BJ (cell line): Measurements from ENCODE around the gene LRRC19. TPM values are rescaled to one million over a fixed set of nuclear protein-coding genes. Genes with fewer than 3 reads are reported as not detected.
A peak's percentile ranks its signal among the peaks of the same experiment; 100 is the strongest.

Experiments used
- CTCF ChIA-PET: fragments of 350-600 bp; formaldehyde crosslinking; extraction: SDS; loops from one replicate; lab custom pipeline; 2021; ENCODE audit warnings: antibody characterized with exemption, inconsistent platforms; lab: Yijun Ruan, JAX
- POLR2A ChIA-PET: fragments of 300-600 bp; sonication (Branson Sonifier 250); formaldehyde crosslinking; extraction: SDS; loops from one replicate; lab custom pipeline; 2021; ENCODE audit warnings: antibody characterized with exemption; lab: Charles Lee
- DNase-seq: peaks from one replicate; pipeline ENCODE4 v3.0.0-alpha.2; 2011; ENCODE audit warnings: low read depth
- H3K27me3 ChIP-seq: 2 replicates; pipeline ENCODE4 v1.6.0; 2011; ENCODE audit warnings: low read length; ENCODE audit not compliant: control insufficient read depth, insufficient read depth
- H3K36me3 ChIP-seq: 2 replicates; pipeline ENCODE4 v1.5.1; 2011; ENCODE audit warnings: low read length; ENCODE audit not compliant: control insufficient read depth, insufficient read depth
- H3K4me3 ChIP-seq: 2 replicates; pipeline ENCODE4 v1.5.1; 2011; ENCODE audit warnings: low read depth, mild to moderate bottlenecking, control low read depth, low read length
- polyA plus RNA-seq: library from polyadenylated mRNA; depleted of rRNA; stranded (reverse); fragments of >200 nt; gene quantifications from 2 replicates; pipeline ENCODE4 v1.2.3, GENCODE V29; 2011; rRNA removed
- TF ChIP-seq, protein P1 (sequence below): IDR thresholded peaks from 2 replicates; pipeline ENCODE4 v1.5.1; 2011; ENCODE audit warnings: low read depth, mild to moderate bottlenecking, control low read depth, inconsistent platforms, low read length, moderate library complexity; ENCODE audit not compliant: insufficient read depth

Gene LRRC19
- polyA plus RNA-seq, 1 experiment = not detected

GRCh38 chr9:26945591-26945990 lies 59.9 kb downstream of the LRRC19 start:
- DNase-seq = no peak
- POLR2A ChIA-PET = interaction anchor here (1.4 kb wide), 1 partner anchor 11 kb away, joined by 4 read pairs; the partner anchor contains the start of gene IFT74

More at GRCh38 chr9:26945591-26945990, 59.9 kb downstream of the LRRC19 start:
- Histone ChIP-seq H3K27me3 (no peaks in the 10 kb centered on the region), H3K36me3 (no peaks in the 10 kb centered on the region), H3K4me3 (peak overlapping the region; percentile 99)
- TF ChIP-seq, protein P1, sequence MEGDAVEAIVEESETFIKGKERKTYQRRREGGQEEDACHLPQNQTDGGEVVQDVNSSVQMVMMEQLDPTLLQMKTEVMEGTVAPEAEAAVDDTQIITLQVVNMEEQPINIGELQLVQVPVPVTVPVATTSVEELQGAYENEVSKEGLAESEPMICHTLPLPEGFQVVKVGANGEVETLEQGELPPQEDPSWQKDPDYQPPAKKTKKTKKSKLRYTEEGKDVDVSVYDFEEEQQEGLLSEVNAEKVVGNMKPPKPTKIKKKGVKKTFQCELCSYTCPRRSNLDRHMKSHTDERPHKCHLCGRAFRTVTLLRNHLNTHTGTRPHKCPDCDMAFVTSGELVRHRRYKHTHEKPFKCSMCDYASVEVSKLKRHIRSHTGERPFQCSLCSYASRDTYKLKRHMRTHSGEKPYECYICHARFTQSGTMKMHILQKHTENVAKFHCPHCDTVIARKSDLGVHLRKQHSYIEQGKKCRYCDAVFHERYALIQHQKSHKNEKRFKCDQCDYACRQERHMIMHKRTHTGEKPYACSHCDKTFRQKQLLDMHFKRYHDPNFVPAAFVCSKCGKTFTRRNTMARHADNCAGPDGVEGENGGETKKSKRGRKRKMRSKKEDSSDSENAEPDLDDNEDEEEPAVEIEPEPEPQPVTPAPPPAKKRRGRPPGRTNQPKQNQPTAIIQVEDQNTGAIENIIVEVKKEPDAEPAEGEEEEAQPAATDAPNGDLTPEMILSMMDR = no peak
- CTCF ChIA-PET = no interaction called here

Other genes starting within 250 kb of the LRRC19 start
- 5.2 and 9.8 TPM in 2 replicates for gene CAAP1, start 112.9 kb downstream of the LRRC19 start, polyA plus RNA-seq
- 7.4 and 11.1 TPM in 2 replicates for gene PLAA, start 58.4 kb downstream of the LRRC19 start, polyA plus RNA-seq
- gene IFT74, start 49.3 kb downstream of the LRRC19 start, polyA plus RNA-seq = 6.6 and 11.1 TPM in 2 replicates
- 0.60 and 0.71 TPM in 2 replicates for gene TEK, start 103.6 kb upstream of the LRRC19 start, polyA plus RNA-seq